Measurements from ENCODE around the gene SPATA16.

DNA sequence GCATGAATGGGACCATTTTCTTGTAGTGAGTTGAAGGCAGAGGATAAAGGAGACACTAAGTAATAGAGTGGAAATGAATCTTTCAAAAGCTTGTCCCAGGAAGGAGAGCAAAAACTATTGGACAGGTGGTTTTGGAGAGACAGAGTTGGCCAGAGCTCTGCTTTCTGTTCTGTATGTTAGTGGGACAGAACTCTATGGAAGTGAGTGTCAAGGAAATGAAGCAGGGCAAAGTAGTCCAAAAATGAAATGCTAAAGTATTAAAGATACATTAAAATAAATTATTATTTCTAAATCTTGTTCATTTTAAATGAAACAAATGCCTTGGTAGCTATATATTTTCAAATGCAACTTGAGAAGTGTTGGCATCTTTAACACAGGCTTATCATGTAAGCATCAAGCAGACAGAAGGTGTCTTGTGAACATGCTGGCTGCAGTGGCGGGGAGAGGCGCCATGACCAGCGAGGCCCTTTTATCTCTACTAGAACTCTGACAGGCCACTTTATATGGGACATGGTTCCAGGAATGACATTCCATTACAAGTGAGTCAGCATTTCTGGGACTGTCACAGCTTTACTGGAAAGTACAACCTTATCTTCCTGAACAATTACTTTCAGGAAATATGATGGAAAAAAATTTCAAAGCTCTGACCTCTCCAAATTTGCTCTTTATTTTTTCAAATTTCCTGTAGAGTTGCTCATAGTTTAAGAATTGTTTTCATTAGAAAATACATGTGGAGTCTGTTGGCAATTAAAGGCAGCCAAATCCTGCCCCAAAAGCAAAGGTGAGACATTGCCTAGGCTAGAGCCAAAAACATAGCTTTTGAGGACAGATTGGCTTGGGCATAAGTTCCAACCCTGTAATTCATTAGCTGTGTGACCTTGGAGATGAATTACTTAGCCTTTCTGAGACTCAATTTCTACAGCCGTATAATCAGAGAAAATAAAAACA, 284.0 kb downstream of the SPATA16 start:
- TF ChIP-seq, protein P1, sequence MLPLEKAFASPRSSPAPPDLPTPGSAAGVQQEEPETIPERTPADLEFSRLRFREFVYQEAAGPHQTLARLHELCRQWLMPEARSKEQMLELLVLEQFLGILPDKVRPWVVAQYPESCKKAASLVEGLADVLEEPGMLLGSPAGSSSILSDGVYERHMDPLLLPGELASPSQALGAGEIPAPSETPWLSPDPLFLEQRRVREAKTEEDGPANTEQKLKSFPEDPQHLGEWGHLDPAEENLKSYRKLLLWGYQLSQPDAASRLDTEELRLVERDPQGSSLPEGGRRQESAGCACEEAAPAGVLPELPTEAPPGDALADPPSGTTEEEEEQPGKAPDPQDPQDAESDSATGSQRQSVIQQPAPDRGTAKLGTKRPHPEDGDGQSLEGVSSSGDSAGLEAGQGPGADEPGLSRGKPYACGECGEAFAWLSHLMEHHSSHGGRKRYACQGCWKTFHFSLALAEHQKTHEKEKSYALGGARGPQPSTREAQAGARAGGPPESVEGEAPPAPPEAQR (CRISPR knock-in tag; IDR thresholded peaks at IDR 0.05): no peak
- no peak for TF ChIP-seq GABPB1 (CRISPR knock-in tag; IDR thresholded peaks at IDR 0.05)
- TF ChIP-seq, protein P2, sequence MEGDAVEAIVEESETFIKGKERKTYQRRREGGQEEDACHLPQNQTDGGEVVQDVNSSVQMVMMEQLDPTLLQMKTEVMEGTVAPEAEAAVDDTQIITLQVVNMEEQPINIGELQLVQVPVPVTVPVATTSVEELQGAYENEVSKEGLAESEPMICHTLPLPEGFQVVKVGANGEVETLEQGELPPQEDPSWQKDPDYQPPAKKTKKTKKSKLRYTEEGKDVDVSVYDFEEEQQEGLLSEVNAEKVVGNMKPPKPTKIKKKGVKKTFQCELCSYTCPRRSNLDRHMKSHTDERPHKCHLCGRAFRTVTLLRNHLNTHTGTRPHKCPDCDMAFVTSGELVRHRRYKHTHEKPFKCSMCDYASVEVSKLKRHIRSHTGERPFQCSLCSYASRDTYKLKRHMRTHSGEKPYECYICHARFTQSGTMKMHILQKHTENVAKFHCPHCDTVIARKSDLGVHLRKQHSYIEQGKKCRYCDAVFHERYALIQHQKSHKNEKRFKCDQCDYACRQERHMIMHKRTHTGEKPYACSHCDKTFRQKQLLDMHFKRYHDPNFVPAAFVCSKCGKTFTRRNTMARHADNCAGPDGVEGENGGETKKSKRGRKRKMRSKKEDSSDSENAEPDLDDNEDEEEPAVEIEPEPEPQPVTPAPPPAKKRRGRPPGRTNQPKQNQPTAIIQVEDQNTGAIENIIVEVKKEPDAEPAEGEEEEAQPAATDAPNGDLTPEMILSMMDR (IDR thresholded peaks at IDR 0.05): no peak
- no peak for TF ChIP-seq SP1 (CRISPR knock-in tag; conservative IDR thresholded peaks at IDR 0.05)
- no peak for TF ChIP-seq ZNF671 (CRISPR knock-in tag; IDR thresholded peaks at IDR 0.05)
- TF ChIP-seq, protein P3, sequence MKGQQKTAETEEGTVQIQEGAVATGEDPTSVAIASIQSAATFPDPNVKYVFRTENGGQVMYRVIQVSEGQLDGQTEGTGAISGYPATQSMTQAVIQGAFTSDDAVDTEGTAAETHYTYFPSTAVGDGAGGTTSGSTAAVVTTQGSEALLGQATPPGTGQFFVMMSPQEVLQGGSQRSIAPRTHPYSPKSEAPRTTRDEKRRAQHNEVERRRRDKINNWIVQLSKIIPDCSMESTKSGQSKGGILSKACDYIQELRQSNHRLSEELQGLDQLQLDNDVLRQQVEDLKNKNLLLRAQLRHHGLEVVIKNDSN (CRISPR knock-in tag; IDR thresholded peaks at IDR 0.05): no peak
- no peak for TF ChIP-seq NR1H2 (CRISPR knock-in tag; IDR thresholded peaks at IDR 0.05)
